SH-SY5Y (cell line): ENCODE measurements around the gene THSD4.

Experiments
- GATA2 ChIP-seq: IDR thresholded peaks from 2 replicates; pipeline ENCODE4 v1.6.1; 2011; ENCODE audit warnings: mild to moderate bottlenecking, low read depth, low read length
- GATA3 ChIP-seq: IDR thresholded peaks from 2 replicates; pipeline ENCODE4 v1.6.1; 2011; ENCODE audit warnings: low read depth, mild to moderate bottlenecking, low read length, moderate library complexity

DNA sequence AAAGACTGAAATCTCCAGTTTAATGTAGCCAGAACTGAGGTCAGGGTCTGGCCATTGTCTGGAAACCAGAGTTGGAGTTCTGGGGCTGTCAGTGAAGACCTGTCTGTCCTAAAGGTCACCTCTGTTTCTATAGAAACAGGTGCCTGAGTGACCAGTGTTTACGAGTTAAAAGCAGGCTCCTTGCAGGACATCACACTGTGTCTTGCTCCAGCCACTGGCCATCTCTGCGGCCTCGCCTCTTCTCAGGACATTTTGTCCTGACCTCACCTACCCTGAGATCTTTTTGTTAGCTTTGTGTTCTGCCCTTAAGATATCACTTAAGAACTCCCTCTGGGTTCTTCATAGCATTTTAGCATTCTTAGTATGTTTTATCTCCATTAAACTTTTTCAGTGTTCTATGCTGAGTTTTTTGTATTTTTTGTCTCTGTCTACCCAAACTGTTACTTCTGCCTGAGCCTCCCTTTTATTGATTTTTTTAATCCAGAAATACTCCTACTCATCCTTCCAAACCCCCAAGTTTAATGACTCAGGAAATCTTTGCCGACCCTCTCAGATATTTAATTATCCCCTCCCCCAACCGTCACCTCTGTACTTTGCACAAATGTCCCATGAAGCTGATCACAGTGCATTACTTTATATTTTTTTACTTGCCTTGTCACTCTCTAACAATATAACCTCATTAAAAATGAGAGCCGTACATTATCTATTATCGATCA, 223.7 kb downstream of the THSD4 start:
- TF ChIP-seq GATA2 = no peak
- no peak for TF ChIP-seq GATA3
